Measurements from ENCODE around the gene MYL11.

DNA sequence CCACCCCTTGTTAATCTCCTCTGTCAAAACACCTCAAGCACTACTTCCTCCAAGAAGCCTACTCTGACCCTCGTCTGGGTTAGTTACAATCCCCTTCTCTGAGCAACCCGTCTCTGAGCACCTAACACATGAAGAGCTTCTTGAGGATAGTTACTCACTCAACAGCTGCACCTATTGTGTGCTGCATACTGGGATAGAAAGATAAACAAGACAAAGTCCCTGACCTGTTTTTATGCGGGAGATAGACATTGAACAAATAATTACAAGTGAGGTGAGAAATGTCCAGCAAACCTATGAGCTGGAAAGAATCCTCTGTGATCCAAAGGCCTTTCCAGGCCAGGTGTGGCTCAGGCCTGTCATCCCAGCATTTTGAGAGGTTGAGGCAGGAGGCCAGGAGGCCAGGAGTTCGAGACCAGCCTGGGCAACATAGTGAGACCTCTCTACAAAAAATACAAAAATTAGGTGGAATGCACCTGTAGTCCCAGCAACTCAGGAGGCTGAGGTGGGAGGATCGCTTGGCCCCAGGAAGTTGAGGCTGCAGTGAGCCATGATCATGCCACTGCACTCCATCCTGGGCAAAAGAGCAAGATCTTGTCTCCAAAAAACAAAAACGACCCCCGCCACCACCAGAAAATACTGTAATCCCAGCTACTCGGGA, 27.3 kb downstream of the MYL11 start:
- no peak for TF ChIP-seq CTCF (IDR thresholded peaks at IDR 0.05; ENCODE audit: insufficient read depth, low read depth, low read length)
- no peak for TF ChIP-seq EZH2 (IDR thresholded peaks at IDR 0.05; ENCODE audit: insufficient read depth, low read length)
